Stimulated activated CD8-positive, alpha-beta memory T cell treated with anti-CD3 and anti-CD28 coated beads, Interleukin-7, amount 100 ng/mL, for 24 hours (primary cell): ENCODE results near the gene SLC39A6.
"Not testable (repeated sequence)": the region's sequence is repeated elsewhere in the genome, so short reads cannot be mapped to it uniquely, and the experiment has no call there.

Source experiments
- DNase-seq: peaks from one replicate; pipeline ENCODE4 v3.0.0-alpha.2; 2020; ENCODE audit warnings: low read depth

Gene SLC39A6

GRCh38 chr18:36095936-36096519 is 33.1 kb downstream of the SLC39A6 start:
- DNase-seq = no peak

GRCh38 chr18:36094431-36094830 is 34.7 kb downstream of the SLC39A6 start:
- DNase-seq = no peak

GRCh38 chr18:36092116-36092515 is 37.0 kb downstream of the SLC39A6 start:
- DNase-seq = not testable (repeated sequence)

- DNase-seq = no peak
Measured at GRCh38 chr18:36089001-36089400, 40.1 kb downstream of the SLC39A6 start.

- no peak for DNase-seq
Measured at GRCh38 chr18:36088256-36088655, 40.9 kb downstream of the SLC39A6 start.

GRCh38 chr18:36086186-36086585 is 43.0 kb downstream of the SLC39A6 start:
- DNase-seq = no peak

GRCh38 chr18:36085195-36085594 is 43.9 kb downstream of the SLC39A6 start:
- no peak for DNase-seq

- DNase-seq = no peak
Measured at GRCh38 chr18:36083729-36084128, 45.4 kb downstream of the SLC39A6 start.

- DNase-seq = not testable (repeated sequence)
Measured at GRCh38 chr18:36081118-36081517, 48.0 kb downstream of the SLC39A6 start.

GRCh38 chr18:36078751-36079529 is 50.2 kb downstream of the SLC39A6 start:
- DNase-seq = no peak

- not testable (repeated sequence) for DNase-seq
Measured at GRCh38 chr18:36077764-36078163, 51.4 kb downstream of the SLC39A6 start.

GRCh38 chr18:36075862-36076587 is 53.1 kb downstream of the SLC39A6 start:
- DNase-seq = no peak

- DNase-seq = no peak
Measured at GRCh38 chr18:36074435-36074834, 54.7 kb downstream of the SLC39A6 start.

GRCh38 chr18:36073676-36074075 is 55.5 kb downstream of the SLC39A6 start:
- DNase-seq = no peak

GRCh38 chr18:36072406-36072805 is 56.7 kb downstream of the SLC39A6 start:
- DNase-seq = not testable (repeated sequence)

GRCh38 chr18:36067055-36067957 is 61.8 kb downstream of the SLC39A6 start, which contains the start of gene RPRD1A:
RPRD1A (minus strand) TSS chr18:36067559; CDS start chr18:36067404, 155 bp downstream.
- peak; percentile 94 for DNase-seq

GRCh38 chr18:36066686-36067054 is 62.5 kb downstream of the SLC39A6 start:
- DNase-seq = no peak

GRCh38 chr18:36066001-36066400 is 63.1 kb downstream of the SLC39A6 start:
- DNase-seq = no peak

- not testable (repeated sequence) for DNase-seq
Measured at GRCh38 chr18:36064809-36065079, 64.4 kb downstream of the SLC39A6 start.

GRCh38 chr18:36064027-36064808 is 64.9 kb downstream of the SLC39A6 start:
- no peak for DNase-seq

GRCh38 chr18:36058674-36059073 is 70.5 kb downstream of the SLC39A6 start:
- DNase-seq = no peak
